Neutrophil (primary cell): ENCODE results near the gene IGLL1.

Experiments
- H3K27ac ChIP-seq: fragments of 200-600 bp; sonication (generic); 2 replicates; pipeline ENCODE4 v1.5.1; 2016; ENCODE audit warnings: mild to moderate bottlenecking, moderate library complexity
- H3K27me3 ChIP-seq: fragments of 200-600 bp; sonication (generic); 2 replicates; pipeline ENCODE4 v1.6.0; 2016; ENCODE audit warnings: mild to moderate bottlenecking
- H3K36me3 ChIP-seq: fragments of 200-600 bp; sonication (generic); 2 replicates; pipeline ENCODE4 v1.5.1; 2017
- H3K4me1 ChIP-seq, 2 experiments: fragments of 200-600 bp in 1 of 2; sonication (generic) in 1 of 2; 1 replicate in 1 of 2; 2 replicates in 1 of 2; pipeline versions ENCODE4 v1.5.1 to v1.6.1; 2013 to 2016; ENCODE audit warnings: low read depth in 1 of 2, low read length in 1 of 2, mild to moderate bottlenecking in 1 of 2, moderate library complexity in 1 of 2; ENCODE audit not compliant: control insufficient read depth in 1 of 2, insufficient read depth in 1 of 2
- H3K4me3 ChIP-seq, 2 experiments: fragments of 200-600 bp in 1 of 2; sonication (generic) in 1 of 2; 1 replicate in 1 of 2; 2 replicates in 1 of 2; pipeline ENCODE4 v1.5.1; 2013 to 2016; ENCODE audit warnings: low read depth in 1 of 2, low read length in 1 of 2, mild to moderate bottlenecking in 1 of 2, moderate library complexity in 1 of 2
- H3K9me3 ChIP-seq: fragments of 200-600 bp; sonication (generic); 2 replicates; pipeline ENCODE4 v1.5.1; 2016
- TF ChIP-seq, protein P1 (sequence below): fragments of 200-600 bp; sonication (generic); IDR thresholded peaks from 2 replicates; pipeline ENCODE4 v1.5.1; 2016; ENCODE audit warnings: antibody characterized with exemption

Gene IGLL1

DNA sequence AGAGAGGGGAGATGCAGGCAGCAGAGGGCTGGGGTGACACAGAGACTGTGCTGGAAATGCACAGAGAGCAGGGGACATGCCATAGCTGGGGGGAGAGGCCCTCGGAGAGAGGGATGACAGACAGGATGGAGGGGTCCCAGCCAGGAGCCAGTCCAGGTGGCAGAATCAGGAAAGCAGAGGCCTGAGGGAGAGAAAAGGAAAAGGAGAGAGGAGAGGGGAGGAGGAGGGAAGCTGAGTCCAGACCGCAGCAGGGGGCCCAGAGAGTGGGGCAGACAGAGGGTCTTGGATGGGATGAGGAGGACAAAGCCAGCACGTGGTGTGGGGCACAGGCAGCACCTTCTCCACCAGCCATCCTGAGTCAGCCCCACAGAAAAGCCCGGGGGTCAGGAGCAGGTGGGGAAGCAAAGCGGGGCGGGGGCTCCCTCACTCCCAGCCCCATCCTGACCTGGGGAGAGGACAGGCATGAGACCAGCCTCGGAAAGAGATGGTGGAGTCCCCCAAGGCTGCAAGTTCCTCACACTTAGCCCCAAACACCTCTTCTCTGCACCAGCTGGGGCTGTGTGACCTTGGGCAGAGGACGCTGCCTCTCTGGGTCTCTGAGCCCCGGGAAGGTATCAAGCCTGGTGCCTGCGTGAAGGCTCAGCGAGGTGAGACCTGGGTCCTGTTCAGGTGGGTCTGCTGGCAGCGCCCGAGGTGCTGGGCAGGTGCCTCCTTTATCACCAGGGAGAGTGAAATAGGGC is 48.0 kb downstream of the IGLL1 start:
- Histone ChIP-seq H3K4me1 (no peaks in the 10 kb centered on the region), H3K27ac (no peak overlapping the region), H3K27me3 (peaks cover 20% of the 10 kb centered on the region), H3K9me3 (no peaks in the 10 kb centered on the region), H3K36me3 (no peaks in the 10 kb centered on the region), H3K4me3 (no peak overlapping the region)
- TF ChIP-seq, protein P1, sequence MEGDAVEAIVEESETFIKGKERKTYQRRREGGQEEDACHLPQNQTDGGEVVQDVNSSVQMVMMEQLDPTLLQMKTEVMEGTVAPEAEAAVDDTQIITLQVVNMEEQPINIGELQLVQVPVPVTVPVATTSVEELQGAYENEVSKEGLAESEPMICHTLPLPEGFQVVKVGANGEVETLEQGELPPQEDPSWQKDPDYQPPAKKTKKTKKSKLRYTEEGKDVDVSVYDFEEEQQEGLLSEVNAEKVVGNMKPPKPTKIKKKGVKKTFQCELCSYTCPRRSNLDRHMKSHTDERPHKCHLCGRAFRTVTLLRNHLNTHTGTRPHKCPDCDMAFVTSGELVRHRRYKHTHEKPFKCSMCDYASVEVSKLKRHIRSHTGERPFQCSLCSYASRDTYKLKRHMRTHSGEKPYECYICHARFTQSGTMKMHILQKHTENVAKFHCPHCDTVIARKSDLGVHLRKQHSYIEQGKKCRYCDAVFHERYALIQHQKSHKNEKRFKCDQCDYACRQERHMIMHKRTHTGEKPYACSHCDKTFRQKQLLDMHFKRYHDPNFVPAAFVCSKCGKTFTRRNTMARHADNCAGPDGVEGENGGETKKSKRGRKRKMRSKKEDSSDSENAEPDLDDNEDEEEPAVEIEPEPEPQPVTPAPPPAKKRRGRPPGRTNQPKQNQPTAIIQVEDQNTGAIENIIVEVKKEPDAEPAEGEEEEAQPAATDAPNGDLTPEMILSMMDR, result no peak

DNA sequence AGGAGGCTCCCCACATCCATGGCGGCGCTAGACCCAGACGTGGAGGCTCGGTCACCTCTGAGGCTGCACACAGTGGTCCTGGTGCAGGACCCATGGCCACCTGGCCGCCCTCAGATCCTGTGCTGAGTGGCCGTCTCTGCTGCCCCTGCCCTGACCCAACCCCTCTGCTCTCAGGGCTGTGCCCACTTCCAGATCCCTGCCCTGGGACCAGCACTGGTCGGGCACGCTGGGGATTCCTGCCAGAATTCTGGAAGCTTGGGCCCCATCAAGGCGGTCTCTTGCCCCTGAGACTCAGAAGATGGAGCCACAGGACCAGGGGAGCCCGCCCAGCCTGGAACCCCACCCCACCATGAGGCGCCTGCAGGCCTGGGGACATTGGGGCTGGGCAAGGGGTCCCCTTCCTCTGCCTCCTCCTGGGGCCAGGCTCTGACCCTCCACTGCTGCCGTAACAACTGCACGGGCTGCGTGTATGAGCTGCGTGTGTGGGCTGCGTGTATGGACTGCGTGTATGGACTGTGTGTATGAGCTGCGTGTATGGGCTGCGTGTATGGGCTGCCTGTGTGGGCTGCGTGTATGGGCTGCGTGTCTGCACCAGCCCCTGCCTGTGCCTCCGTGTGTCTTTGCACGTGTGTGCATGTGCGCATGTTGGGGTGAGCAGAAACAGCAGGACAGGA is 48.7 kb downstream of the IGLL1 start:
- Histone ChIP-seq H3K27me3 (peaks cover 20% of the 10 kb centered on the region), H3K4me3 (no peak overlapping the region), H3K4me1 (no peaks in the 10 kb centered on the region), H3K36me3 (no peaks in the 10 kb centered on the region), H3K27ac (no peak overlapping the region), H3K9me3 (no peaks in the 10 kb centered on the region)
- TF ChIP-seq, protein P1, result no peak

DNA sequence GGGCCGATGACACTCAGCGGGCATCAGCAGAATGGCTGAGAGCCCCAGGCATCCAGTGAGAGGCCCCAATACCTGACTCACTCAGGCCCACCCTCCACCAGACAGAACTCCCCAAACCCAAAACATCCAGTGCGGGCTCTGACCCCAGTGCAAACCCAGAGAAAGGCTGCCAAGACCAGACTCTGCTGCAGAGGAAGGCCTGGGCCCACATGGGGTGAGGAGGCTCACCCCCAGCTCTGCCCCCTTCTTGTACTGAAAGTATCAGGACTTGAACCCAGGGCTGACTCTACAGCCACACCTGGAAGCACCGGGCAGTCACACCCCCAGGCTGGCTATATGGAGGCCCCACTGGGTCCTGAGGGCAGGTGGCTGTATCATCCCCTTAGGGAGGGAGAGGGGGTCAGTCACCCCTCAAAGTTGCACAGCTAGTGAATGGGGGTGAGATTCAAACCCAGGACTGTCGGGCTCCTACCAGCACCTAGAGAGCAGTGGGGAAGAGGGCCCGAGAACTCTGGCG is 49.3 kb downstream of the IGLL1 start:
- no peaks in the 10 kb centered on the region for H3K4me1 ChIP-seq
- no peaks in the 10 kb centered on the region for H3K9me3 ChIP-seq
- no peak overlapping the region for H3K4me3 ChIP-seq
- TF ChIP-seq, protein P1, result no peak
- H3K27me3 ChIP-seq, result peaks cover 20% of the 10 kb centered on the region
- H3K36me3 ChIP-seq, result no peaks in the 10 kb centered on the region
- H3K27ac ChIP-seq, result no peak overlapping the region

DNA sequence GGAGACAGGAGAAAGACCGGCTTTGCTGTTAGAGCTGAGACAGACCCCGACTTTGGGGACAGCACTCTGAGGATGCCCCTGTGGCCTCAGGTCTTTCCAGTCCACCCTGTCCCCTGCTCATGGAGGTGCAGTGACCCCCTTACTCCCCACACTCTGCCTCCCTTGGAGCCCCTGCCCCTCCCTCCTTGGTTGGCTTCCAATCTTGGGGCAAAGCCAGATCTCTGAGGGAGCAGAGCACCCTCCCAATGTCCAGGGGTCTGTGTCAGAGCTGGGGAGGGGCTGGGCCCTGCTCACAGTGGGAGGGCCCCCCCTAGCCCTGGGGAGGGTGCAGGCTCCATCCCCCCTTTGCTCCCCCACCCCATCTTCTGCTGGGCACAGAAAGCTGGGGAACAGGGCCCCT is 50.0 kb downstream of the IGLL1 start:
- TF ChIP-seq, protein P1, result no peak
- Histone ChIP-seq H3K27me3 (peaks cover 25% of the 10 kb centered on the region), H3K27ac (no peak overlapping the region)

DNA sequence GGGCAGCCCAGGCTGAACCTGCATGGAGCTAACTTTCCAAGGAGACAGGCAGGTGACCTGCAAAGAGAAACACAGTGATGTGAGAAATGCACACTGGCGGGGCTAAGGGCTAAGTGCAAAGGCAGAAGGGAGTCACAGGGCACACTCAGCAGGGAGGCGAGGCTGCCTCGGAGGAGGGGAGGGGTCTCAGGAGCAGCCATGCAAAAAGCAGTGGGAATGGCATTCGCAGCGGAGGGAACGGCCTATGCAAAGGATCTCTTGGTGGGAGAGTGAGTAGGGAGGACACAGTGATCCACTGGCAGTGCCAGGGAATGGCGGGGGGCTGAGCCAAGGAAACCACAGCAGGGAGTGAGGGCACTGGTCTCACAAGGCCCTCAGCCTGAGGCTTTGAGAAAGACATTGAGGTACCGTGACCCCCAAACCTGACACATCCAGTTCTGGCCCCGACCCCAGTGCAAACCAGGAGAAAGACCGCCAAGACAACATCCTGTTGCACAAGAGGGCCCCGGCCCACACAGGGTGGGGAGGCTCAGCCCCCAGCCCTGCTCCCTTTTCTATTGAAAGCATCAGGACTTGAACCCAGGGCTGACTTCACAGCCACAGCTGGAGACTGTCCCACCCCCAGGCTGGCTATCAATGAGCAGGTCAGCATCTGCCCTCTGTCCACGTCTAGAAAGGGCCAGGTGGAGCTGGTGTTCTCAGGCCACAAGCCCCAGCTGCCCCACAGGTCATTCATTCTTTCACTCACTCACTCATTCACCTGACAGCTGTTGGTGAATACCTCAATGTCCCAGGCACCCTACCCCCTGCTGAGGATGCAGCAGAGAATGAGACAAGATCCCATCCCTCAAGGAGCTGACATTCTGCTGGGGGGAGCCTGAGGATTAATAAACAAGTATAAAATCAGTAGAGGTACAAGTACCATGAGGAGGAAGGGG is 50.7 kb downstream of the IGLL1 start:
- TF ChIP-seq, protein P1, result no peak
- peaks cover 32% of the 10 kb centered on the region for H3K27me3 ChIP-seq

More for the DNA sequence above, 50.0 kb downstream of the IGLL1 start:
- Histone ChIP-seq H3K36me3 (no peaks in the 10 kb centered on the region), H3K4me3 (no peak overlapping the region), H3K4me1 (no peaks in the 10 kb centered on the region), H3K9me3 (no peaks in the 10 kb centered on the region)

More for the DNA sequence above, 50.7 kb downstream of the IGLL1 start:
- Histone ChIP-seq H3K27ac (no peak overlapping the region), H3K9me3 (no peaks in the 10 kb centered on the region), H3K4me1 (no peaks in the 10 kb centered on the region), H3K36me3 (no peaks in the 10 kb centered on the region), H3K4me3 (no peak overlapping the region)
